Neural cell (in vitro differentiated cells): ENCODE data around the gene ZNF106. TPM values are rescaled to one million over a fixed set of nuclear protein-coding genes. Genes with fewer than 3 reads are reported as not detected.

ENCODE experiments used
- H2AFZ ChIP-seq: fragments of 200-600, 300-800 bp; sonication (generic), shearing (Covaris generic); 2 replicates; pipeline ENCODE4 v1.6.0; 2014; ENCODE audit warnings: low read depth, mild to moderate bottlenecking, antibody characterized with exemption, low read length, moderate library complexity
- H3F3A ChIP-seq: fragments of 200-600 bp; shearing (Covaris generic); 2 replicates; pipeline ENCODE4 v1.6.1; 2016; ENCODE audit warnings: mild to moderate bottlenecking, moderate library complexity, mixed read lengths, antibody characterized with exemption, low read length; ENCODE audit not compliant: insufficient read depth, poor library complexity, severe bottlenecking
- H3K27ac ChIP-seq: fragments of 200-600, 300-800 bp; sonication (generic), shearing (Covaris generic); 2 replicates; pipeline ENCODE4 v1.5.1; 2014; ENCODE audit warnings: mild to moderate bottlenecking, low read length, moderate library complexity
- H3K27me3 ChIP-seq: fragments of 300-800, 200-600 bp; sonication (generic), shearing (Covaris generic); 2 replicates; pipeline ENCODE4 v1.6.0; 2014; ENCODE audit warnings: mild to moderate bottlenecking, low read depth, low read length, moderate library complexity; ENCODE audit not compliant: insufficient read depth
- H3K36me3 ChIP-seq: fragments of 300-800, 200-600 bp; sonication (generic), shearing (Covaris generic); 2 replicates; pipeline ENCODE4 v1.5.1; 2014; ENCODE audit warnings: mild to moderate bottlenecking, antibody characterized with exemption, low read length, moderate library complexity; ENCODE audit not compliant: insufficient read depth
- H3K4me2 ChIP-seq: fragments of 300-800, 200-600 bp; sonication (generic), shearing (Covaris generic); 2 replicates; pipeline ENCODE4 v1.6.0; 2014; ENCODE audit warnings: mild to moderate bottlenecking, low read length
- H3K4me3 ChIP-seq: fragments of 300-800, 200-600 bp; sonication (generic), shearing (Covaris generic); 2 replicates; pipeline ENCODE4 v1.5.1; 2014; ENCODE audit warnings: mild to moderate bottlenecking, low read length, moderate library complexity
- H3K79me2 ChIP-seq: fragments of 200-600 bp; shearing (Covaris generic); replicated peaks from 2 replicates; pipeline ENCODE4 v1.6.0; 2014; ENCODE audit warnings: mild to moderate bottlenecking, low read length, moderate library complexity; ENCODE audit not compliant: insufficient read depth
- H3K9ac ChIP-seq: fragments of 300-800, 200-600 bp; sonication (generic), shearing (Covaris generic); 2 replicates; pipeline ENCODE4 v1.6.1; 2016; ENCODE audit warnings: mild to moderate bottlenecking, low read length, mixed read lengths
- H3K9me2 ChIP-seq: fragments of 200-600 bp; shearing (Covaris generic); 2 replicates; pipeline ENCODE4 v1.6.1; 2016; ENCODE audit warnings: mild to moderate bottlenecking, low read length, mixed read lengths; ENCODE audit not compliant: insufficient read depth
- H3K9me3 ChIP-seq: fragments of 200-600, 300-800 bp; sonication (generic), shearing (Covaris generic); 2 replicates; pipeline ENCODE4 v1.6.1; 2016; ENCODE audit warnings: mild to moderate bottlenecking, mixed run types, low read length, moderate library complexity, mixed read lengths
- H4K20me1 ChIP-seq: fragments of 200-600 bp; shearing (Covaris generic); 2 replicates; pipeline ENCODE4 v1.6.1; 2016; ENCODE audit warnings: mild to moderate bottlenecking, mixed run types; ENCODE audit not compliant: insufficient read depth
- CTCF ChIP-seq: fragments of 450-650 bp; IDR thresholded peaks from 2 replicates; pipeline ENCODE4 v1.5.1; 2014; ENCODE audit warnings: antibody characterized with exemption, mild to moderate bottlenecking, moderate library complexity; ENCODE audit not compliant: poor library complexity, severe bottlenecking
- EP300 ChIP-seq: fragments of 450-650 bp; conservative IDR thresholded peaks from 2 replicates; pipeline ENCODE4 v1.6.1; 2014; ENCODE audit warnings: antibody characterized with exemption, mild to moderate bottlenecking, moderate library complexity; ENCODE audit not compliant: poor library complexity, severe bottlenecking
- EZH2 ChIP-seq: fragments of 200-600, 300-800 bp; shearing (Covaris generic), sonication (generic); IDR thresholded peaks from 2 replicates; pipeline ENCODE4 v1.6.1; 2014; ENCODE audit warnings: antibody characterized with exemption, low read length, borderline replicate concordance, mild to moderate bottlenecking; ENCODE audit not compliant: insufficient read depth, poor library complexity, severe bottlenecking
- MXI1 ChIP-seq: fragments of 450-650 bp; conservative IDR thresholded peaks from 2 replicates; pipeline ENCODE4 v1.6.1; 2014; ENCODE audit warnings: antibody characterized with exemption, mild to moderate bottlenecking; ENCODE audit not compliant: poor library complexity, severe bottlenecking
- POLR2AphosphoS5 ChIP-seq: IDR thresholded peaks from 2 replicates; pipeline ENCODE4 v1.6.1; 2012
- RAD21 ChIP-seq: fragments of 450-650 bp; conservative IDR thresholded peaks from 2 replicates; pipeline ENCODE4 v1.6.1; 2014; ENCODE audit warnings: antibody characterized with exemption, mild to moderate bottlenecking, moderate library complexity
- REST ChIP-seq: IDR thresholded peaks from 2 replicates; pipeline ENCODE4 v1.6.1; 2012; ENCODE audit warnings: borderline replicate concordance
- SMC3 ChIP-seq: fragments of 450-650 bp; conservative IDR thresholded peaks from 2 replicates; pipeline ENCODE4 v1.6.1; 2014; ENCODE audit warnings: antibody characterized with exemption, mild to moderate bottlenecking, moderate library complexity; ENCODE audit not compliant: poor library complexity
- TAF1 ChIP-seq: IDR thresholded peaks from 2 replicates; pipeline ENCODE4 v1.6.1; 2012; ENCODE audit warnings: low read depth
- polyA plus RNA-seq: library from polyadenylated mRNA; depleted of rRNA; stranded (reverse); fragments of >200 nt; gene quantifications from 2 replicates; pipeline ENCODE4 v1.2.3, GENCODE V29; 2014

ZNF106 gene
- polyA plus RNA-seq, 1 donor from 2014 or later, result 24.0 TPM

- H3K4me3 ChIP-seq, result peak overlapping the region; percentile 85
- no peaks in the 10 kb centered on the region for H3K9me2 ChIP-seq
- peak overlapping the region; percentile 37 for H3K27ac ChIP-seq
Observed at GRCh38 chr15:42494998-42495360, 4.0 kb upstream of the ZNF106 start.

DNA sequence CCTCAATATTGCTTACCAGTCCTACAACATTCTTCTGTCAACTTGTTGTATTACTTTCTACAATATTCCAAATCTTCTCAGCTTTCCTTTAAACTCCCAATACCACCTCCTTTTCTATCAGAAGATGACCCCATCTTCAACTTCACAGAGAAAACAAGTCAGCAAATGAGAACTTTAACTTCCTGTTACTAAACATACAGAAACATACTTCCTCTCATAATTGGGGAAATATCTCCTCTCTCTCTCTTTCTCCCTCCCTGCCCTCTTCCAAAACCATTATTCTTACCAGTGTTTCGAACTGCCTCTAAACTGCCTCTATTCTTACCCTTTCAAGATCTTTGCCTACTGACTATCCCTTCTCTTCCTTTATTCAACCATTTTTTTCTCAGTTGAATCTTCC, 2.7 kb upstream of the ZNF106 start:
- H3K4me2 ChIP-seq, result no peak overlapping the region
- H3K9ac ChIP-seq, result no peak overlapping the region
- no peaks in the 10 kb centered on the region for H3K9me2 ChIP-seq
- peaks cover 5% of the 10 kb centered on the region for H3F3A ChIP-seq
- TF ChIP-seq EZH2, result no peak
- no peak for TF ChIP-seq REST
- no peak for TF ChIP-seq CTCF
- no peak for TF ChIP-seq POLR2AphosphoS5
- H3K27ac ChIP-seq, result no peak overlapping the region
- no peaks in the 10 kb centered on the region for H3K36me3 ChIP-seq
- no peaks in the 10 kb centered on the region for H4K20me1 ChIP-seq
- H3K79me2 ChIP-seq, result peaks cover 23% of the 10 kb centered on the region
- no peaks in the 10 kb centered on the region for H3K27me3 ChIP-seq
- no peak overlapping the region for H2AFZ ChIP-seq
- no peaks in the 10 kb centered on the region for H3K9me3 ChIP-seq
- no peak overlapping the region for H3K4me3 ChIP-seq

More at GRCh38 chr15:42494998-42495360, 4.0 kb upstream of the ZNF106 start:
- H3K9me3 ChIP-seq, result no peaks in the 10 kb centered on the region
- H4K20me1 ChIP-seq, result no peaks in the 10 kb centered on the region
- H3K4me2 ChIP-seq, result peak overlapping the region; percentile 85
- TF ChIP-seq SMC3 (no peak), EP300 (no peak), CTCF (no peak), POLR2AphosphoS5 (no peak), EZH2 (no peak), TAF1 (no peak), RAD21 (no peak), MXI1 (no peak), REST (no peak)
- peaks cover 18% of the 10 kb centered on the region for H3K79me2 ChIP-seq
- H3F3A ChIP-seq, result peaks cover 5% of the 10 kb centered on the region
- H3K36me3 ChIP-seq, result no peaks in the 10 kb centered on the region
- H3K9ac ChIP-seq, result peak overlapping the region; percentile 55
- H2AFZ ChIP-seq, result peak overlapping the region; percentile 73
- H3K27me3 ChIP-seq, result no peaks in the 10 kb centered on the region
